HG02840 (cell line): ENCODE measurements around the gene SPACDR.

Experiments used
- ATAC-seq: cut with Tn5 transposase; IDR thresholded peaks from one replicate; pipeline ENCODE4 v1.9.1; 2021; ENCODE audit warnings: mild to moderate bottlenecking, moderate library complexity, moderate number of reproducible peaks; ENCODE audit not compliant: unreplicated experiment, low FRiP score

The SPACDR gene

GRCh38 chr7:100423315-100423714 lies 40.7 kb downstream of the SPACDR start:
- no peak for ATAC-seq

GRCh38 chr7:100419660-100420226 lies 44.3 kb downstream of the SPACDR start:
- no peak for ATAC-seq

- no peak for ATAC-seq
These were observed 45.0 kb downstream of the SPACDR start for GRCh38 chr7:100418930-100419659.

- no peak for ATAC-seq
These were observed 48.6 kb downstream of the SPACDR start for GRCh38 chr7:100415448-100415847.

- no peak for ATAC-seq
These were observed 50.2 kb downstream of the SPACDR start for GRCh38 chr7:100413889-100414288.

GRCh38 chr7:100413346-100413745 lies 50.7 kb downstream of the SPACDR start:
- ATAC-seq: no peak

GRCh38 chr7:100411101-100411500 lies 53.0 kb downstream of the SPACDR start:
- no peak for ATAC-seq

GRCh38 chr7:100407285-100408180 lies 56.5 kb downstream of the SPACDR start:
- no peak for ATAC-seq

GRCh38 chr7:100406767-100407166 lies 57.3 kb downstream of the SPACDR start:
- no peak for ATAC-seq
